Dedifferentiated amniotic fluid mesenchymal stem cell (primary cell): ENCODE data around the gene GSTM5.
A peak's percentile ranks its signal among the peaks of the same experiment; 100 is the strongest.
"Not testable (repeated sequence)": the region's sequence is repeated elsewhere in the genome, so short reads cannot be mapped to it uniquely, and the experiment has no call there.

Source experiments
- DNase-seq: peaks from one replicate; pipeline ENCODE4 v3.0.0-alpha.2; 2016; ENCODE audit errors: extremely low spot score

Gene GSTM5

GRCh38 chr1:109697066-109697465, 15.0 kb upstream of the GSTM5 start:
- no peak for DNase-seq

GRCh38 chr1:109697861-109698260, 14.2 kb upstream of the GSTM5 start:
- DNase-seq, result not testable (repeated sequence)

- DNase-seq, result peak; percentile 4
Measured at GRCh38 chr1:109702940-109703339, 9.1 kb upstream of the GSTM5 start.

GRCh38 chr1:109704173-109704572, 7.9 kb upstream of the GSTM5 start:
- peak; percentile 3 for DNase-seq

GRCh38 chr1:109705411-109705810, 6.6 kb upstream of the GSTM5 start:
- DNase-seq, result peak; percentile 14

GRCh38 chr1:109708949-109709348, 3.1 kb upstream of the GSTM5 start:
- DNase-seq, result not testable (repeated sequence)

- not testable (repeated sequence) for DNase-seq
Measured at GRCh38 chr1:109709822-109710221, 2.2 kb upstream of the GSTM5 start.

- no peak for DNase-seq
Measured at GRCh38 chr1:109712321-109712864, 342 bp downstream of the GSTM5 start.

GRCh38 chr1:109713636-109714035, 1.6 kb downstream of the GSTM5 start:
- no peak for DNase-seq

- DNase-seq, result no peak
Measured at GRCh38 chr1:109714661-109715372, 2.8 kb downstream of the GSTM5 start.

- DNase-seq, result no peak
Measured at GRCh38 chr1:109716121-109716520, 4.1 kb downstream of the GSTM5 start.

- DNase-seq, result peak; percentile 11
Measured at GRCh38 chr1:109716570-109717090, 4.6 kb downstream of the GSTM5 start.

GRCh38 chr1:109717729-109718128, 5.7 kb downstream of the GSTM5 start:
- DNase-seq, result peak; percentile 6

GRCh38 chr1:109718495-109718894, 6.4 kb downstream of the GSTM5 start:
- peak; percentile 4 for DNase-seq

GRCh38 chr1:109719337-109719837, 7.3 kb downstream of the GSTM5 start:
- peak; percentile 20 for DNase-seq

- no peak for DNase-seq
Measured at GRCh38 chr1:109721042-109721441, 9.0 kb downstream of the GSTM5 start.

GRCh38 chr1:109721971-109722370, 9.9 kb downstream of the GSTM5 start:
- DNase-seq, result no peak

- DNase-seq, result peak; percentile 24
Measured at GRCh38 chr1:109722908-109723691, 11.0 kb downstream of the GSTM5 start.

GRCh38 chr1:109724933-109725332, 12.9 kb downstream of the GSTM5 start:
- DNase-seq, result no peak

- DNase-seq, result no peak
Measured at GRCh38 chr1:109725510-109725909, 13.5 kb downstream of the GSTM5 start.

GRCh38 chr1:109726007-109726406, 14.0 kb downstream of the GSTM5 start:
- DNase-seq, result no peak

- DNase-seq, result no peak
Measured at GRCh38 chr1:109726728-109727373, 14.8 kb downstream of the GSTM5 start.
